OCI-LY3 (cell line): ENCODE data around the gene GNAO1.

ENCODE experiments used
- CTCF ChIP-seq: fragments of 200-600, 300-600 bp; sonication (generic); IDR thresholded peaks from 2 replicates; pipeline ENCODE4 v1.5.1; 2014; ENCODE audit warnings: antibody characterized with exemption, low read length, low read depth
- EZH2phosphoT487 ChIP-seq: fragments of 200-600 bp; shearing (Covaris generic); IDR thresholded peaks from 2 replicates; pipeline ENCODE4 v1.6.1; 2018; ENCODE audit warnings: antibody characterized with exemption, mixed run types, low read depth

- TF ChIP-seq CTCF (no peak), EZH2phosphoT487 (no peak)
Measured at GRCh38 chr16:56237451-56237930, 46.2 kb downstream of the GNAO1 start.
